AG04449 (cell line): ENCODE results near the gene ATAD2B.
A peak's percentile ranks its signal among the peaks of the same experiment; 100 is the strongest.

Experiments
- CTCF ChIA-PET: fragments of 350-600 bp; formaldehyde crosslinking; extraction: SDS; loops from one replicate; lab custom pipeline; 2021; ENCODE audit warnings: antibody characterized with exemption; lab: Yijun Ruan, JAX
- POLR2A ChIA-PET: fragments of 400-600, 350-600 bp; formaldehyde crosslinking; extraction: SDS; loops from one replicate; lab custom pipeline; 2020; ENCODE audit warnings: antibody characterized with exemption, inconsistent platforms; lab: Yijun Ruan, JAX
- DNase-seq: peaks from one replicate; pipeline ENCODE4 v3.0.0-alpha.2; 2010; ENCODE audit warnings: low read depth, low spot score
- H3K4me3 ChIP-seq: 2 replicates; pipeline ENCODE4 v1.5.1; 2011; ENCODE audit warnings: low read depth, mild to moderate bottlenecking, control low read depth, low read length
- CTCF ChIP-seq: IDR thresholded peaks from one replicate; pipeline ENCODE4 v1.5.1; 2011; ENCODE audit warnings: mild to moderate bottlenecking, moderate library complexity, low read length, control low read depth, inconsistent platforms; ENCODE audit not compliant: insufficient read depth; ENCODE audit errors: missing control alignments

The ATAD2B gene

DNA sequence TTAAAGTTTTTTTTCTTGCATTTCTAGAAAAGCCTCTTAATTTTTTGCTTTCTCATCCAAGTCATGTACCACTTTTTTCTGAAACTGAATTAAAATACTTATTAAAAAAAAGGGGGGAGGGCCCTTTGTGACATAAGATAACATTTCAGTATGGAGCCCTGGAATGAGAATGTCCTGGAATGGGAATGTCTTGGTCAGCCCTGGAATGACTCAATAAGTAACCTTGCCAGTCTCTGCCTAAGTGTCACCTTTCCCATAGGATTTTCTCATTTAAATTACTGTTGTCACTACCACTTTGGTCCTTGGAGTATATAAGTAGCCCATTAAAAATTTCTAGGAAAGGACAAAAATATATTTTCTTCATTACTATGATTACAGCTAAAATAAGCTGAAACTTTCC is 18.1 kb upstream of the ATAD2B start:
- no peak overlapping the region for H3K4me3 ChIP-seq
- no peak for TF ChIP-seq CTCF
- CTCF ChIA-PET: no interaction called here
- DNase-seq: no peak
- POLR2A ChIA-PET: interaction anchor here (1.3 kb wide), 1 partner anchor 18 kb away, joined by 7 read pairs; the partner anchor contains the start of gene ATAD2B

DNA sequence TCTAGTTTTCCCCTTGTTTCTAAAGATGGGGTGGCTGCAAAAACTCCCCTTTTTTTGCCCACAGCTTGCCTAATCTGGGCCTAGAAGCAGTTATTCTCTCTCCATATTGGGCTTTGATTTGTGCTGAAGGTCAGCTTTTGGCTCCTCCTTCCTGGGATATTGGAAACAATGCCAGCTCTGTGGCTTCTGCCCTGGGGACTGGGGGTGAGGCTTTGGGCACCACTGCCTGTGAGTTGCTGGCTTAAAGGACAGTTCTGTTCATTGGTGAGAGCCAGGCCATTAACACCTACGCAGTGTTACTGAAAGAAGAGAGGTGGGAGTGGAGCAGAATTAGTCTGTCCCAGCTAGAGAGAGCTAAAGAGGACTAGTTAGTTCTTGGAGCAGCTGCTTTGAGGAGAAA is 17.6 kb upstream of the ATAD2B start:
- CTCF ChIA-PET: no interaction called here
- POLR2A ChIA-PET: interaction anchor here (1.3 kb wide), 1 partner anchor 17 kb away, joined by 7 read pairs; the partner anchor contains the start of gene ATAD2B
- H3K4me3 ChIP-seq: no peak overlapping the region
- no peak for DNase-seq
- TF ChIP-seq CTCF: no peak

- TF ChIP-seq CTCF: no peak
- no peak overlapping the region for H3K4me3 ChIP-seq
- CTCF ChIA-PET: interaction anchor here (2.3 kb wide), 1 partner anchor 17 kb away, joined by 6 read pairs; the partner anchor contains the start of gene ATAD2B
- POLR2A ChIA-PET: no interaction called here
- no peak for DNase-seq
Observed at GRCh38 chr2:23943666-23944065, 16.7 kb upstream of the ATAD2B start.

GRCh38 chr2:23941644-23942043 is 14.7 kb upstream of the ATAD2B start:
- POLR2A ChIA-PET: no interaction called here
- no peak for TF ChIP-seq CTCF
- DNase-seq: no peak
- CTCF ChIA-PET: interaction anchor here (0.8 to 2.3 kb wide), 3 partner anchors 9 to 17 kb away, joined by 3 to 6 read pairs (median 5); partner anchors contain the start of gene ATAD2B
- H3K4me3 ChIP-seq: no peak overlapping the region; the same call in none of the 2 replicates

GRCh38 chr2:23940718-23941620 is 14.0 kb upstream of the ATAD2B start:
- POLR2A ChIA-PET: interaction anchor here (0.8 to 2.9 kb wide), 3 partner anchors 14 to 143 kb away, joined by 3 to 22 read pairs (median 6); partner anchors contain the start of gene ATAD2B
- CTCF ChIA-PET: interaction anchor here (0.8 to 3.0 kb wide), 4 partner anchors 10 to 16 kb away, joined by 3 to 47 read pairs (median 6); partner anchors contain the start of gene ATAD2B
- DNase-seq: no peak
- H3K4me3 ChIP-seq: peak overlapping the region; percentile 84
- no peak for TF ChIP-seq CTCF
